RCC 7860 (cell line): Measurements from ENCODE around the gene GPRC5B.
A peak's percentile ranks its signal among the peaks of the same experiment; 100 is the strongest.

Source experiments
- DNase-seq: peaks from one replicate; pipeline ENCODE4 v3.0.0-alpha.2; 2015; ENCODE audit warnings: low spot score
- FAIRE-seq: peaks from 2 replicates; lab custom pipeline; 2012; peaks lifted over from hg19 to GRCh38; lab: Jason Lieb, UNC

Gene GPRC5B

GRCh38 chr16:19898924-19899604, 14.4 kb upstream of the GPRC5B start:
- DNase-seq, result peak; percentile 20
- peak; percentile 44 for FAIRE-seq

- no peak for DNase-seq
- FAIRE-seq, result no peak
Measured at GRCh38 chr16:19898166-19898565, 13.5 kb upstream of the GPRC5B start.

GRCh38 chr16:19896951-19897350, 12.3 kb upstream of the GPRC5B start:
- DNase-seq, result no peak
- no peak for FAIRE-seq

- DNase-seq, result no peak
- FAIRE-seq, result no peak
Measured at GRCh38 chr16:19894586-19894985, 9.9 kb upstream of the GPRC5B start.

GRCh38 chr16:19892902-19893301, 8.3 kb upstream of the GPRC5B start:
- DNase-seq (no peak), FAIRE-seq (no peak)

- no peak for DNase-seq
- FAIRE-seq, result no peak
Measured at GRCh38 chr16:19890901-19891300, 6.3 kb upstream of the GPRC5B start.

GRCh38 chr16:19888834-19889233, 4.2 kb upstream of the GPRC5B start:
- DNase-seq, result no peak
- FAIRE-seq, result no peak

GRCh38 chr16:19886073-19886941, 1.7 kb upstream of the GPRC5B start:
- peak; percentile 64 for DNase-seq
- no peak for FAIRE-seq

- DNase-seq, result no peak
- no peak for FAIRE-seq
Measured at GRCh38 chr16:19885451-19886072, 914 bp upstream of the GPRC5B start.

- FAIRE-seq (no peak), DNase-seq (no peak)
Measured at GRCh38 chr16:19883966-19884485, 622 bp downstream of the GPRC5B start.

GRCh38 chr16:19883296-19883965, 1.2 kb downstream of the GPRC5B start:
- DNase-seq (no peak), FAIRE-seq (no peak)

GRCh38 chr16:19882646-19883045, 2.0 kb downstream of the GPRC5B start:
- FAIRE-seq (no peak), DNase-seq (no peak)

- DNase-seq (no peak), FAIRE-seq (no peak)
Measured at GRCh38 chr16:19882186-19882585, 2.5 kb downstream of the GPRC5B start.

- DNase-seq (no peak), FAIRE-seq (no peak)
Measured at GRCh38 chr16:19881783-19882182, 2.9 kb downstream of the GPRC5B start.

- DNase-seq (no peak), FAIRE-seq (no peak)
Measured at GRCh38 chr16:19881028-19881427, 3.6 kb downstream of the GPRC5B start.

- DNase-seq (no peak), FAIRE-seq (no peak)
Measured at GRCh38 chr16:19879241-19879792, 5.3 kb downstream of the GPRC5B start.

GRCh38 chr16:19878757-19879156, 5.9 kb downstream of the GPRC5B start:
- FAIRE-seq, result no peak
- no peak for DNase-seq

GRCh38 chr16:19876501-19877059, 8.1 kb downstream of the GPRC5B start:
- no peak for FAIRE-seq

GRCh38 chr16:19875900-19876299, 8.7 kb downstream of the GPRC5B start:
- FAIRE-seq (no peak), DNase-seq (no peak)

More at GRCh38 chr16:19876501-19877059, 8.1 kb downstream of the GPRC5B start:
- DNase-seq, result no peak

- DNase-seq (no peak), FAIRE-seq (no peak)
Measured at GRCh38 chr16:19874851-19875546, 9.6 kb downstream of the GPRC5B start.
